T-cell (primary cell): ENCODE results near the gene CHURC1. TPM values are rescaled to one million over a fixed set of nuclear protein-coding genes. Genes with fewer than 3 reads are reported as not detected.

Source experiments
- ATAC-seq, 4 experiments: fragments of 200-7000 bp in 3 of 4; fragments of 150-1000 bp in 1 of 4; cut with Tn5 transposase; replicated peaks in 1 of 4; 1 replicate in 3 of 4; 2 replicates in 1 of 4; pipeline ENCODE4 v1.10.0; 2021; ENCODE audit warnings: moderate library complexity in 3 of 4, mild to moderate bottlenecking in 2 of 4, moderate number of reproducible peaks in 1 of 4
- CTCF ChIA-PET, 2 donors: fragments of 300-600 bp; sonication (Branson Sonifier 250); formaldehyde crosslinking; loops; one replicate each; lab custom pipeline; 2022; ENCODE audit warnings: antibody characterized with exemption in 2 of 2; lab: Charles Lee
- POLR2A ChIA-PET, 2 donors: fragments of 300-600 bp; sonication (Branson Sonifier 250); formaldehyde crosslinking; loops; one replicate each; lab custom pipeline; 2022; ENCODE audit warnings: antibody characterized with exemption in 2 of 2; lab: Charles Lee
- DNase-seq, 35 experiments: peaks; one replicate each; pipeline versions ENCODE4 v3.0.0 to v3.0.0-alpha.2; 2013 to 2023
- H3K27ac ChIP-seq: one replicate; pipeline ENCODE4 v1.5.1; 2013; ENCODE audit warnings: low read length
- H3K27me3 ChIP-seq, 2 experiments: replicated peaks in 1 of 2; 1 replicate in 1 of 2; 2 replicates in 1 of 2; pipeline versions ENCODE4 v1.6.1 to v1.7.0; 2013; ENCODE audit warnings: low read length in 1 of 2, mixed read lengths in 1 of 2; ENCODE audit not compliant: control insufficient read depth in 2 of 2, insufficient read depth in 2 of 2; ENCODE audit errors: extremely low read depth in 1 of 2
- H3K36me3 ChIP-seq, 2 donors: 1 replicate in 1 of 2; 2 replicates in 1 of 2; pipeline versions ENCODE4 v1.6.1 to v1.7.0; 2013; ENCODE audit warnings: low read length in 1 of 2; ENCODE audit not compliant: control insufficient read depth in 2 of 2, insufficient read depth in 1 of 2; ENCODE audit errors: extremely low read depth in 1 of 2
- H3K4me1 ChIP-seq, 2 experiments: 1 replicate in 1 of 2; 2 replicates in 1 of 2; pipeline versions ENCODE4 v1.6.1 to v1.7.0; 2013; ENCODE audit warnings: low read length in 2 of 2, mixed read lengths in 1 of 2; ENCODE audit not compliant: insufficient read depth in 2 of 2, control insufficient read depth in 1 of 2; ENCODE audit errors: extremely low read depth in 1 of 2
- H3K4me3 ChIP-seq, 2 donors: 1 replicate in 1 of 2; 2 replicates in 1 of 2; pipeline versions ENCODE4 v1.5.1 to v1.7.0; 2013; ENCODE audit warnings: mild to moderate bottlenecking in 2 of 2, low read length in 1 of 2, moderate library complexity in 1 of 2; ENCODE audit not compliant: control insufficient read depth in 1 of 2; ENCODE audit errors: extremely low read depth in 1 of 2
- H3K9me3 ChIP-seq: 2 replicates; pipeline ENCODE4 v1.7.0; 2013
- H3K27ac Mint-ChIP-seq, 2 donors: one replicate each; pipeline ENCODE4 v1.8.0; 2020 to 2021; ENCODE audit warnings: mild to moderate bottlenecking in 2 of 2, mixed read lengths in 2 of 2
- H3K27me3 Mint-ChIP-seq, 2 donors: one replicate each; pipeline ENCODE4 v1.8.0; 2021 to 2022; ENCODE audit warnings: mixed read lengths in 2 of 2
- H3K36me3 Mint-ChIP-seq: one replicate; pipeline ENCODE4 v1.8.0; 2021; ENCODE audit warnings: mixed read lengths
- H3K4me1 Mint-ChIP-seq, 3 donors: one replicate each; pipeline ENCODE4 v1.8.0; 2020 to 2022; ENCODE audit warnings: mixed read lengths in 3 of 3, mild to moderate bottlenecking in 1 of 3
- H3K4me3 Mint-ChIP-seq, 3 donors: one replicate each; pipeline ENCODE4 v1.8.0; 2020 to 2022; ENCODE audit warnings: mild to moderate bottlenecking in 3 of 3, mixed read lengths in 3 of 3, moderate library complexity in 3 of 3
- H3K9me3 Mint-ChIP-seq, 3 donors: one replicate each; pipeline ENCODE4 v1.8.0; 2020 to 2022; ENCODE audit warnings: mixed read lengths in 3 of 3
- WGBS: methylation state at CpG from one replicate; pipeline ENCODE4 v1.1.5; 2013; ENCODE audit warnings: missing lambda C conversion rate; ENCODE audit not compliant: insufficient coverage; 5-methylcytosine and 5-hydroxymethylcytosine counted together
- total RNA-seq, 35 experiments: library from RNA in 6 of 35; stranded (reverse) in 6 of 35; fragments of 120-200 nt in 1 of 35; gene quantifications; one replicate each; pipeline versions ENCODE4 v1.2.1 to v1.2.4 and lab custom pipeline; 2013 to 2026

Gene CHURC1
- total RNA-seq, result 10 to 100 TPM; 57.6 to 99.7 (median 91.1) TPM
- 109 TPM for total RNA-seq (2013)
- total RNA-seq (lab: John Stamatoyannopoulos, UW), result 32.3 to 135 (median 81.6) reads per million in 29 experiments

GRCh38 chr14:64914237-64915028 lies at the start of gene CHURC1:
CHURC1 (plus strand) TSS chr14:64914455; CDS start chr14:64914496, 41 bp downstream.
- Mint-ChIP-seq H3K9me3 (no peaks in the 10 kb centered on the region), H3K36me3 (peaks cover 14% of the 10 kb centered on the region), H3K27ac (peak within 1 kb of the TSS; percentile 89 to 90), H3K4me3 (peak within 1 kb of the TSS; percentile 92 to 98 (median 93)), H3K27me3 (peaks cover 0 to 3% of the 10 kb centered on the region in 2 donors), H3K4me1 (peaks cover 47 to 56% (median 53%) of the 10 kb centered on the region in 3 donors)
- Histone ChIP-seq H3K4me1 (peaks cover 17 to 31% of the 10 kb centered on the region in 2 experiments), H3K27ac (peak within 1 kb of the TSS; percentile 99), H3K4me3 (peak within 1 kb of the TSS; percentile 95 to 98), H3K9me3 (no peaks in the 10 kb centered on the region), H3K27me3 (no peaks in the 10 kb centered on the region), H3K36me3 (no peaks in the 10 kb centered on the region)
- WGBS, result 0% methylated on average over 46 of the region's 49 CpGs
- POLR2A ChIA-PET, result interaction anchor here (0.6 to 2.2 kb wide), 19 partner anchors 9 to 799 kb away, joined by 3 to 20 read pairs (median 5); no protein-coding TSS in a partner anchor
- CTCF ChIA-PET, result interaction anchor here (0.6 to 3.3 kb wide), 9 partner anchors 9 to 433 kb away, joined by 3 to 13 read pairs (median 4); partner anchors contain the start of gene MAX (in 1 of the 2)
- DNase-seq (peak; percentile 88 to 99 (median 96)), ATAC-seq (peak; percentile 97 to 99 (median 98))

GRCh38 chr14:64865109-64865508 lies 49.1 kb upstream of the CHURC1 start:
- peaks cover 0 to 12% of the 10 kb centered on the region in 2 experiments for H3K27me3 ChIP-seq
- no peak overlapping the region for H3K27ac ChIP-seq
- no peak overlapping the region for H3K4me3 Mint-ChIP-seq
- H3K9me3 ChIP-seq, result no peaks in the 10 kb centered on the region
- H3K36me3 ChIP-seq, result no peaks in the 10 kb centered on the region
- no peak overlapping the region for H3K27ac Mint-ChIP-seq
- no peaks in the 10 kb centered on the region for H3K4me1 ChIP-seq
- 100% methylated on average over 3 of the region's 6 CpGs for WGBS
- peaks cover 31 to 35% of the 10 kb centered on the region in 2 donors for H3K27me3 Mint-ChIP-seq
- no peak overlapping the region for H3K4me3 ChIP-seq
- DNase-seq (no peak), ATAC-seq (no peak)
- ChIA-PET POLR2A (interaction anchor here (0.5 to 0.6 kb wide), 2 partner anchors 19 to 59 kb away, joined by 3 read pairs; no protein-coding TSS in a partner anchor), CTCF (interaction anchor here in 1 of 2 donors (1.5 kb wide), 1 partner anchor 27 kb away, joined by 4 read pairs; no protein-coding TSS in a partner anchor)
- H3K9me3 Mint-ChIP-seq, result no peaks in the 10 kb centered on the region
- no peaks in the 10 kb centered on the region for H3K4me1 Mint-ChIP-seq
- H3K36me3 Mint-ChIP-seq, result no peaks in the 10 kb centered on the region

- WGBS, result 81% methylated on average over 6 of the region's 6 CpGs
- CTCF ChIA-PET, result interaction anchor here in 1 of 2 donors (1.5 kb wide), 1 partner anchor 26 kb away, joined by 4 read pairs; no protein-coding TSS in a partner anchor
- ATAC-seq (no peak), DNase-seq (no peak)
- Mint-ChIP-seq H3K27ac (no peak overlapping the region), H3K4me3 (no peak overlapping the region), H3K27me3 (peaks cover 31 to 33% of the 10 kb centered on the region in 2 donors), H3K9me3 (no peaks in the 10 kb centered on the region), H3K4me1 (no peaks in the 10 kb centered on the region), H3K36me3 (no peaks in the 10 kb centered on the region)
- Histone ChIP-seq H3K27me3 (peaks cover 0 to 12% of the 10 kb centered on the region in 2 experiments), H3K36me3 (no peaks in the 10 kb centered on the region), H3K27ac (no peak overlapping the region), H3K4me1 (no peaks in the 10 kb centered on the region), H3K4me3 (no peak overlapping the region), H3K9me3 (no peaks in the 10 kb centered on the region)
- POLR2A ChIA-PET, result no interaction called here
Measured at GRCh38 chr14:64865992-64866391, 48.3 kb upstream of the CHURC1 start.

GRCh38 chr14:64867182-64867581 lies 47.1 kb upstream of the CHURC1 start:
- ATAC-seq (no peak), DNase-seq (no peak)
- WGBS, result 67% methylated on average over 1 of the region's 3 CpGs
- no peaks in the 10 kb centered on the region for H3K4me1 ChIP-seq
- Mint-ChIP-seq H3K27ac (no peak overlapping the region), H3K9me3 (no peaks in the 10 kb centered on the region), H3K4me1 (no peaks in the 10 kb centered on the region), H3K27me3 (peaks cover 31 to 36% of the 10 kb centered on the region in 2 donors), H3K36me3 (no peaks in the 10 kb centered on the region), H3K4me3 (no peak overlapping the region)
- H3K9me3 ChIP-seq, result no peaks in the 10 kb centered on the region
- CTCF ChIA-PET, result no interaction called here
- H3K27me3 ChIP-seq, result peaks cover 0 to 12% of the 10 kb centered on the region in 2 experiments
- H3K4me3 ChIP-seq, result no peak overlapping the region
- POLR2A ChIA-PET, result no interaction called here
- no peaks in the 10 kb centered on the region for H3K36me3 ChIP-seq
- H3K27ac ChIP-seq, result no peak overlapping the region

GRCh38 chr14:64868379-64868778 lies 45.9 kb upstream of the CHURC1 start:
- no peak for ATAC-seq
- Mint-ChIP-seq H3K4me3 (no peak overlapping the region), H3K27me3 (peaks cover 38 to 39% of the 10 kb centered on the region in 2 donors), H3K4me1 (no peaks in the 10 kb centered on the region), H3K27ac (no peak overlapping the region), H3K36me3 (no peaks in the 10 kb centered on the region), H3K9me3 (no peaks in the 10 kb centered on the region)
- Histone ChIP-seq H3K27ac (no peak overlapping the region), H3K36me3 (no peaks in the 10 kb centered on the region), H3K9me3 (no peaks in the 10 kb centered on the region), H3K4me1 (no peaks in the 10 kb centered on the region), H3K27me3 (peaks cover 0 to 12% of the 10 kb centered on the region in 2 experiments), H3K4me3 (no peak overlapping the region)
- ChIA-PET CTCF (no interaction called here), POLR2A (no interaction called here)
- no peak for DNase-seq
- no CpG with 5 or more reads among the region's 2 CpGs for WGBS

- no peak overlapping the region for H3K27ac ChIP-seq
Measured at GRCh38 chr14:64868841-64869240, 45.4 kb upstream of the CHURC1 start.

More at GRCh38 chr14:64868841-64869240, 45.4 kb upstream of the CHURC1 start:
- Histone ChIP-seq H3K36me3 (no peaks in the 10 kb centered on the region), H3K4me3 (no peak overlapping the region), H3K27me3 (peaks cover 0 to 12% of the 10 kb centered on the region in 2 experiments), H3K4me1 (no peaks in the 10 kb centered on the region), H3K9me3 (no peaks in the 10 kb centered on the region)
- Mint-ChIP-seq H3K27ac (no peak overlapping the region), H3K9me3 (no peaks in the 10 kb centered on the region), H3K4me3 (no peak overlapping the region), H3K27me3 (peaks cover 36 to 39% of the 10 kb centered on the region in 2 donors), H3K36me3 (no peaks in the 10 kb centered on the region), H3K4me1 (no peaks in the 10 kb centered on the region)
- DNase-seq (no peak), ATAC-seq (no peak)
- ChIA-PET CTCF (interaction anchor here (0.7 to 0.9 kb wide), 3 partner anchors 8 to 736 kb away, joined by 3 to 5 read pairs (median 5); no protein-coding TSS in a partner anchor), POLR2A (no interaction called here)
- no CpG with 5 or more reads among the region's 1 CpG for WGBS
